ENCODE results near the gene SLC4A4.

SLC4A4 gene

GRCh38 chr4:71415491-71415890 lies 76.7 kb downstream of the SLC4A4 start:
- Histone ChIP-seq H3K4me1 (ENCODE audit: control insufficient read depth, low read length) (no peaks in the 10 kb centered on the region), H3F3A (ENCODE audit: control insufficient read depth, insufficient read depth) (no peaks in the 10 kb centered on the region), H3K27ac (ENCODE audit: low read depth, low read length) (no peak overlapping the region), H3K36me3 (ENCODE audit: control insufficient read depth, low read length) (no peaks in the 10 kb centered on the region), H3K9me3 (ENCODE audit: control insufficient read depth, insufficient read depth, low read length) (no peaks in the 10 kb centered on the region), H3K4me2 (ENCODE audit: low read length) (no peak overlapping the region), H3K4me3 (ENCODE audit: low read length) (no peak overlapping the region), H3K9me2 (replicated peaks; ENCODE audit: control insufficient read depth, low read length) (no peaks in the 10 kb centered on the region), H3K79me2 (ENCODE audit: control insufficient read depth, low read length) (no peaks in the 10 kb centered on the region), H3K27me3 (ENCODE audit: control insufficient read depth, low read length) (no peaks in the 10 kb centered on the region), H4K20me1 (ENCODE audit: control insufficient read depth, insufficient read depth, low read depth, low read length) (no peaks in the 10 kb centered on the region)
- TF ChIP-seq, protein P1, sequence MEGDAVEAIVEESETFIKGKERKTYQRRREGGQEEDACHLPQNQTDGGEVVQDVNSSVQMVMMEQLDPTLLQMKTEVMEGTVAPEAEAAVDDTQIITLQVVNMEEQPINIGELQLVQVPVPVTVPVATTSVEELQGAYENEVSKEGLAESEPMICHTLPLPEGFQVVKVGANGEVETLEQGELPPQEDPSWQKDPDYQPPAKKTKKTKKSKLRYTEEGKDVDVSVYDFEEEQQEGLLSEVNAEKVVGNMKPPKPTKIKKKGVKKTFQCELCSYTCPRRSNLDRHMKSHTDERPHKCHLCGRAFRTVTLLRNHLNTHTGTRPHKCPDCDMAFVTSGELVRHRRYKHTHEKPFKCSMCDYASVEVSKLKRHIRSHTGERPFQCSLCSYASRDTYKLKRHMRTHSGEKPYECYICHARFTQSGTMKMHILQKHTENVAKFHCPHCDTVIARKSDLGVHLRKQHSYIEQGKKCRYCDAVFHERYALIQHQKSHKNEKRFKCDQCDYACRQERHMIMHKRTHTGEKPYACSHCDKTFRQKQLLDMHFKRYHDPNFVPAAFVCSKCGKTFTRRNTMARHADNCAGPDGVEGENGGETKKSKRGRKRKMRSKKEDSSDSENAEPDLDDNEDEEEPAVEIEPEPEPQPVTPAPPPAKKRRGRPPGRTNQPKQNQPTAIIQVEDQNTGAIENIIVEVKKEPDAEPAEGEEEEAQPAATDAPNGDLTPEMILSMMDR (IDR thresholded peaks at IDR 0.05; ENCODE audit: low read depth, low read length, poor library complexity, severe bottlenecking): no peak
- TF ChIP-seq EZH2phosphoT487 (IDR thresholded peaks at IDR 0.05; ENCODE audit: borderline replicate concordance, low read length): no peak

DNA sequence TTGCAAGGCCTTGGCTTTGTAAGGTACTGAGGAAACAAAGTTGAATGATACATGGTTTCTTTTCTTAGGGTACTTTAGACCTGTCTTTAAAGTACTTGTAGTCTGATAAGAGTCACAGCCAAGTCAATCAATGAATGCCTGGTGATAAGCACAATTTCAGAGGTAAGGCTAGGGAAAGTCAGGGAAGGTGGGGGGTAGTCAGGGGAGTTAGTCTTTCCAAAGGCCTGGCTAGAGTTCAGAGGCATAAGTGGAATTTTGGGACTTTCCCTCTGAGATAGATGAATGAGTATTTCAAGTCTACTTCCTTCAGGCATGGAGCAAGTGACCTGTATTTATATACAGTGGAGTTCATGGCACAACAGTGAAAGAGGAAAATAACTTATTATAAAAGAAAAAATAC lies 78.3 kb downstream of the SLC4A4 start:
- H3K4me3 ChIP-seq (ENCODE audit: low read length): no peak overlapping the region
- H3F3A ChIP-seq (ENCODE audit: control insufficient read depth, insufficient read depth): no peaks in the 10 kb centered on the region
- no peaks in the 10 kb centered on the region for H3K9me3 ChIP-seq (ENCODE audit: control insufficient read depth, insufficient read depth, low read length)
- H3K4me1 ChIP-seq (ENCODE audit: control insufficient read depth, low read length): no peaks in the 10 kb centered on the region
- H3K9me2 ChIP-seq (replicated peaks; ENCODE audit: control insufficient read depth, low read length): no peaks in the 10 kb centered on the region
- H3K27me3 ChIP-seq (ENCODE audit: control insufficient read depth, low read length): no peaks in the 10 kb centered on the region
- no peak overlapping the region for H3K4me2 ChIP-seq (ENCODE audit: low read length)
- H3K79me2 ChIP-seq (ENCODE audit: control insufficient read depth, low read length): no peaks in the 10 kb centered on the region
- H3K36me3 ChIP-seq (ENCODE audit: control insufficient read depth, low read length): no peaks in the 10 kb centered on the region
- TF ChIP-seq, protein P1 (IDR thresholded peaks at IDR 0.05; ENCODE audit: low read depth, low read length, poor library complexity, severe bottlenecking): no peak
- no peak for TF ChIP-seq EZH2phosphoT487 (IDR thresholded peaks at IDR 0.05; ENCODE audit: borderline replicate concordance, low read length)
- no peaks in the 10 kb centered on the region for H4K20me1 ChIP-seq (ENCODE audit: control insufficient read depth, insufficient read depth, low read depth, low read length)
- no peak overlapping the region for H3K27ac ChIP-seq (ENCODE audit: low read depth, low read length)

DNA sequence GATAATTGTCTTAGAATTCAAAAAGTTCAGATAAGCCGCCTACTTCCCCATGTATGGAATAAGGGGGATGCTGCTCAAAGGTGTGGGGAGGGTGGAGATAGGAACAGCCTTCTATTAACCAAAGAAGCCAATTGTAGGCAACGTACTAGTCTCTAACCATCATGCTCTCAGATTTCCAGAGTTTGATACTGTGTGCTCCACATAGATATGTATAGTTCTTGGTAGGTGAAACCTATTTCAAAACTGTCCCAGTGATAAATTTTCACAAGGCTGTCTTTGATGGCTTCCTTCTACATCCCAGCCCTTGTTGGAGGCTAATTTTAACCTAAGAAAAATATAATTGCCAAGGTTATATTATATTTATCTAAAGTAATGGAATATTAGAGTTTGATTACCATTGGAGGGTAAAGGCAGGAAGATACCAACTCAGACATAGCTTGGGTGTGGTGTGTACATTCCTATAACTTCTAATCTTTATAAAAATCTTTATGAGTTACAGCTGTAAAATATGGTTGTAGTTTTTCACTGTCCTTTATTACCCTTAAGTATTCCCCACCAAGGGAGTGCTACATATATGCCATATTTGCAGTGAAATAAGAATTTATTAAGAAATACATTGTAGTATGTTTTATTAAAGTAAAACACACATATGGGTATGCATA lies 87.7 kb downstream of the SLC4A4 start:
- Histone ChIP-seq H3K36me3 (ENCODE audit: control insufficient read depth, low read length) (no peaks in the 10 kb centered on the region), H3K4me3 (ENCODE audit: low read length) (no peak overlapping the region), H3K79me2 (ENCODE audit: control insufficient read depth, low read length) (no peaks in the 10 kb centered on the region), H3K4me2 (ENCODE audit: low read length) (no peak overlapping the region), H4K20me1 (ENCODE audit: control insufficient read depth, insufficient read depth, low read depth, low read length) (no peaks in the 10 kb centered on the region), H3K27ac (ENCODE audit: low read depth, low read length) (no peak overlapping the region), H3K4me1 (ENCODE audit: control insufficient read depth, low read length) (no peaks in the 10 kb centered on the region), H3F3A (ENCODE audit: control insufficient read depth, insufficient read depth) (no peaks in the 10 kb centered on the region), H3K9me2 (replicated peaks; ENCODE audit: control insufficient read depth, low read length) (no peaks in the 10 kb centered on the region), H3K9me3 (ENCODE audit: control insufficient read depth, insufficient read depth, low read length) (no peaks in the 10 kb centered on the region), H3K27me3 (ENCODE audit: control insufficient read depth, low read length) (no peaks in the 10 kb centered on the region)
- TF ChIP-seq EZH2phosphoT487 (IDR thresholded peaks at IDR 0.05; ENCODE audit: borderline replicate concordance, low read length): no peak
- TF ChIP-seq, protein P1 (IDR thresholded peaks at IDR 0.05; ENCODE audit: low read depth, low read length, poor library complexity, severe bottlenecking): no peak
